ENCODE data around the gene SDCCAG8. TPM values are rescaled to one million over a fixed set of nuclear protein-coding genes. Genes with fewer than 3 reads are reported as not detected.

Gene SDCCAG8
- total and polyA plus RNA-seq, 2 experiments from 2014 or later: 23.3 to 38.5 TPM

GRCh38 chr1:243489158-243489527, 233.3 kb downstream of the SDCCAG8 start:
- Histone ChIP-seq H3K36me3 (no peaks in the 10 kb centered on the region), H3K4me1 (ENCODE audit: low read depth) (no peaks in the 10 kb centered on the region), H3K27me3 (no peaks in the 10 kb centered on the region), H3K27ac (no peak overlapping the region), H3K9me3 (ENCODE audit: low read depth) (no peaks in the 10 kb centered on the region), H3K4me3 (no peak overlapping the region)
- TF ChIP-seq CTCF (IDR thresholded peaks at IDR 0.05; ENCODE audit: low read depth, low read length): no peak
- DNase-seq (ENCODE audit: low read depth in 1 of 2, low spot score in 1 of 2): no peak

- DNase-seq (ENCODE audit: low read depth in 1 of 2, low spot score in 1 of 2): no peak
- H3K27ac ChIP-seq: no peak overlapping the region
- no peak overlapping the region for H3K4me3 ChIP-seq
- no peak for TF ChIP-seq CTCF (IDR thresholded peaks at IDR 0.05; ENCODE audit: low read depth, low read length)
- no peaks in the 10 kb centered on the region for H3K9me3 ChIP-seq (ENCODE audit: low read depth)
- no peaks in the 10 kb centered on the region for H3K36me3 ChIP-seq
- H3K27me3 ChIP-seq: no peaks in the 10 kb centered on the region
- no peaks in the 10 kb centered on the region for H3K4me1 ChIP-seq (ENCODE audit: low read depth)
These were observed 234.1 kb downstream of the SDCCAG8 start for GRCh38 chr1:243489681-243490546.

- Histone ChIP-seq H3K4me1 (ENCODE audit: low read depth) (no peaks in the 10 kb centered on the region), H3K9me3 (ENCODE audit: low read depth) (no peaks in the 10 kb centered on the region), H3K27me3 (no peaks in the 10 kb centered on the region), H3K36me3 (no peaks in the 10 kb centered on the region), H3K27ac (no peak overlapping the region), H3K4me3 (no peak overlapping the region)
- DNase-seq (ENCODE audit: low read depth in 1 of 2, low spot score in 1 of 2): peak in 1 of 2 donors; percentile 74
- no peak for TF ChIP-seq CTCF (IDR thresholded peaks at IDR 0.05; ENCODE audit: low read depth, low read length)
These were observed 235.2 kb downstream of the SDCCAG8 start for GRCh38 chr1:243490748-243491686.

- DNase-seq (ENCODE audit: low read depth in 1 of 2, low spot score in 1 of 2): peak in 1 of 2 donors; percentile 48
- no peak for TF ChIP-seq CTCF (IDR thresholded peaks at IDR 0.05; ENCODE audit: low read depth, low read length)
- H3K27ac ChIP-seq: no peak overlapping the region
- H3K27me3 ChIP-seq: no peaks in the 10 kb centered on the region
- H3K36me3 ChIP-seq: no peaks in the 10 kb centered on the region
- H3K4me3 ChIP-seq: no peak overlapping the region
- no peaks in the 10 kb centered on the region for H3K4me1 ChIP-seq (ENCODE audit: low read depth)
- H3K9me3 ChIP-seq (ENCODE audit: low read depth): no peaks in the 10 kb centered on the region
These were observed 237.6 kb downstream of the SDCCAG8 start for GRCh38 chr1:243493156-243494129.
